Measurements from ENCODE around the gene VWCE.
"Not testable (repeated sequence)": the region's sequence is repeated elsewhere in the genome, so short reads cannot be mapped to it uniquely, and the experiment has no call there.

The VWCE gene

DNA sequence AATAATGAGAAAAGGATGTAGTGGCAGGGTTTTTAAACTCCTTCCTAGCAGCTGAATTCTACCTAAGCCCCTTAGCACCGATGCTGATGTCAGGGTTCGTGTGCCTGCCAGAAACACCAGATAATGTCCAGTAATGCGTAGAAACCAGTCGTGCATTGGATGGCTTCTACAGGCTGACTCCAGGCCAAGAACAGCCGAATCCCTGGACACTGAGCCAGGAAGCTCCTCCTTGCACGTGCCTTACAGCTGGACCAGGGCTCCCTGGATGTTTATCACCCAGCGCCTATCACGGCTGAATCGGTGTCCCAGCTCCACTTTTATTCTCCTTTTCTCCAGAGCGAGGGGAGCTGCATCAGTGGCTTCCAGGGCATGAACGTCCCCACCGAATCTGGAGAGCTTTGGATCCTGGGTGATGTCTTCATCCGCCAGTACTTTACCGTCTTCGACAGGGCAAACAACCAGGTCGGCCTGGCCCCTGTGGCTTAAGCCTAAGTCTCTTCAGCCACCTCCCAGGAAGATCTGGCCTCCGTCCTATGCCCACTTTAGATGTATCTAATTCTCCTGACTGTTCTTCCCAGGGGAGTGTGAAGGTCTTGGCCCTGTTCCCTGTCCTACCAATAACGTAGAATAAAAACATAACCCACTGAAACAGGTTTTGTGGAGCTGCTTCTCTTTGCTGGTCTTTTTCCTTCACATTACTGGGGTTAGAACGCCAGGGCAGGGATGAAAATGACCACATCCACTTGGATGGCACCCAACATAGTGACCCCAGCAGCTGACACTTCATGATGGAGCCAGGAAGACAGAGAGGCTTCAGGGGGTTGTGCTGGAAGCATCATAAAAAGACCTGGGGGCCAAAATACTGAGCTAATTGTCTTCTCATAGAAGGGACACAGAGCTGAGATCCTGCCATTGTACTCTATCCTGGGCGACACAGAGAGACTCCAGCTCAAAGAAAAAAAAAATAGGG lies 44.0 kb downstream of the VWCE start:
- not testable (repeated sequence) for DNase-seq

DNA sequence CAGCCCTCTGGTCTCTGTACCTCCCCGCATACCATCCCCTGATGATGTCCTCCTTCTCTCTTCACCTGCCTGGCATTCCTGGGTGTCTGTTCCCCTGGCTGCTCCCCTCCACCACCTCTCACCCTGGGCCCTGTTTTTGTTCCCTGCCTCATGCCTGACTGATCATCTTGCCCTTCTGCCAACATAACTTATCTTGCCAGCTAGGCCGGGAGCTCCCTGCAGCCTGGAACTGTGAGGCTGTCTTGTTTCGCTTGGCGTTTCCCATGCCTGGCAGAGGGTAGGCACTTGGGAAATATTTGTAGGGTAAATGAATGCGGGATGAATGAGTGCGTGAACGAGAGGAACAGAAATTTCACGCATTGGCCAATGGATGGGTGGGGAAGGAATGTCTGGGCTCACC lies 45.9 kb downstream of the VWCE start:
- not testable (repeated sequence) for DNase-seq

DNA sequence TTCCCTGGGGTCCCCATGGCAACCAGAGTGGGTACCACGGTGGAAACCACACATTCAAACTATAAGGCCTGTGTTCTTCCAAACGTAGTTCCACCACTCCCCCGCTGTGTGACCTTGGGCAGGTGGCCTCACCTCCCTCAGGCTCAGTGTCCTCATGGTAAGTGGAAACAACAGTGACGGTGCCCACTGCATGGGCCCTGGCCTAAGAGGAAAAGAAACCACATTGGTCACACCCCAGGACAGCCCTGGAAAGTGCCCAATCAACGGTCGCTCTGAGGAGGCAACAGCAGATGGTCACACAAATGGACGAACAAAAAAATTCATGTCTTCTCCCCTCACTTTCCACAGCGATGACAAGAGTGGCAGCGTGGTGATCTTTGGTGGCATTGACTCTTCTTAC lies 47.0 kb downstream of the VWCE start:
- not testable (repeated sequence) for DNase-seq

DNA sequence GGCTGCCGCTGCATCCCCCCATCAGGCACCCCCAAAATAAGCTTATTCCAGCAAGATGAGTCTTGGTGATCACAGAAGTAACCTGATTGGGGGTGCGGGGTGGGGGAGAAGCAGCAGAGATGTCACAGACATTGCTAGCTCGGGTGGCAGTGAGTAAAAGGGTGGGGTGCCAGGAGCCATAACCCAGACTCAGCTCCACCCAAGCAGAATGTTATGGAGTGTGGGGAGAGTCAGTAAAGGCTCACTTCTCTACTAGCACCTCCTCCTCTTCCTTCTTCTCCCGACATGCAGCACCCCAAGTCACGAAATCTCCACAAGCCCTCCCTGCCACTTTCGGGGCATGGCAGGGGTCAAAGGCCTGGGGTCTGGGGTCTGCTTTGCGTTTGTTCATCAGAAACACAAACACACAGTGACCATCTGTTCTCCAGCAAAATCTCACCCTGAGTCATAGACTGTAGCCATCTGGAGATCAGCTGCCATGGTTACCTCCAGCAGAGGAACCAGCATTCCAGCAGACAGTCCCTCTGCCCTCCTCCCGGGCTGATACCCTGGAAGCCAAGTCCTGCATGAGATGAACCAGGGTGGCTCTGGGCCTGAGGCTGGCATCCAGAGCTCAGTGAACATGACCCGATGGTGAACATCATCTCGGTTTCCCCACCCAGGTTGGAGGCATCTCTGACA lies 49.7 kb downstream of the VWCE start:
- DNase-seq = not testable (repeated sequence)

DNA sequence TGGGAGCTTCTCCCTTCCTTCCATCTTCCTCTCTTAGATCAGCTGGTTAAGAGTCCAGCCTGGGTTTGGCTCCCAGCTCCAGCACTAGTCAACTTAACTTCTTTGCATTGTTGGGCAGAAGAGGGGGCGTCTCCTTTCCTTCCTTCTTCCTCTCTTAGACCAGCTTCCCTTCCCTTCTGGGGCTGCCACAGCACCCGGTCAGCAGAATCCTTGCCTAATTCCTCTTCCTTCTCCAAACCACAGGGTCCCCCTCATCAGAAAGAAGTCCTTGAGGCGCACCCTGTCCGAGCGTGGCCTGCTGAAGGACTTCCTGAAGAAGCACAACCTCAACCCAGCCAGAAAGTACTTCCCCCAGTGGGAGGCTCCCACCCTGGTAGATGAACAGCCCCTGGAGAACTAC lies 53.6 kb downstream of the VWCE start:
- DNase-seq = not testable (repeated sequence)

DNA sequence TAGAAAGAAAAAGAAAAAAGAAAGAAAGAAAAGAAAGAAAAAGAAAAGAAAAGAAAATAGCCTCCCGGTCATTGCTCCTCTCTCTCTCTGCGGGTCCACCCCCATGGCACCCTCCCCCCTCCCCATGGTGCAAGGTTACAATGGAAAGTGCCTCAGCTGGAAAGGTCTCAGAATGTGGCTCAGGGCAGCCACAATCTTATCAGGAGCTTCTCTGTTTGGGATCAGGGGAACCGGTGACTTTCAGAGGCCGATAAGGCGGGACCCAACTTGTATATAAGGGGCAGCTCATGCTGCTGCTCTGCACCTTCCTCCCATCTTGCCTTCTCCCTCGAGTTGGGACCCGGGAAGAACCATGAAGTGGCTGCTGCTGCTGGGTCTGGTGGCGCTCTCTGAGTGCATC lies 54.2 kb downstream of the VWCE start, which contains the start of gene PGA5:
TSS of gene PGA5 (plus strand) at position 301 of the 400 bp plus-strand sequence. CDS start at position 353, 52 bp downstream.
- DNase-seq = not testable (repeated sequence)

DNA sequence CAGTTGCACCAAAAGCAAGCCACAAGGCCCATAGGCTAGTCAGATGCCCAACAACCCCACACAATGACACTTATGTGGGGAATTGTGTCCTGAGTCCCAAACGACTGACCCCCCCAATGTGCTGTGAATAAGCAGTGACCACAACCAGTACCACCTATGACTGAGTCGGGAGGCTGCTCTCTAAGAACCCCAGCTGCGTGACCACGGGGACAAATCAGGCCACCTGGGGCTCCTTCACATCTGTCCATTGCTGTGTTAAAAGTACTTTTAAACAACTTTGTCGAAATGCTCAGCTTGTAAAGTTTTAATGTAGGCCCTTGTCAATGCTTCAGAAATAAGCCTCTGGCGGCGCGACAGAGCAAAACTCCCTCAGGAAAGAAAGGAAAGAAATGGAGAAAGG lies 54.8 kb downstream of the VWCE start:
- DNase-seq = not testable (repeated sequence)

DNA sequence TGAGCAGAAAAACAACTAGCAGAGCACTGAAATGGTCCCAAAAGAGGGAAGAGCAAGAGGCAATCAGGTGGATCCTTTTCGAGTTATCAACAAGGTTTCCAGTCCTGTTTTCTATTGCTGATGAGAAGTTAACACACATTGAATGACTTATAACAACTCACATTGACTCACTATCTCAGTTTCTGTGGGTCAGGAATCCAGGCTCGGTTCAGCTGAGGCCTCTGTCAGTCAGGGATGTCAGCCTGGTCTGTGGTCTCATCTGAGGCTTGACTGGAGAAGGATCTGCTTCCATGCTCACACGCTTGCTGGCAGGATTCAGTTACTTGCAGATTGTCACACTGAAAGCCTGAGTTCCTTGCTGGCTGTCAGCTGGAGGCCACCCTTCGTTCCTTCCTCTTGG lies 58.0 kb downstream of the VWCE start:
- not testable (repeated sequence) for DNase-seq

DNA sequence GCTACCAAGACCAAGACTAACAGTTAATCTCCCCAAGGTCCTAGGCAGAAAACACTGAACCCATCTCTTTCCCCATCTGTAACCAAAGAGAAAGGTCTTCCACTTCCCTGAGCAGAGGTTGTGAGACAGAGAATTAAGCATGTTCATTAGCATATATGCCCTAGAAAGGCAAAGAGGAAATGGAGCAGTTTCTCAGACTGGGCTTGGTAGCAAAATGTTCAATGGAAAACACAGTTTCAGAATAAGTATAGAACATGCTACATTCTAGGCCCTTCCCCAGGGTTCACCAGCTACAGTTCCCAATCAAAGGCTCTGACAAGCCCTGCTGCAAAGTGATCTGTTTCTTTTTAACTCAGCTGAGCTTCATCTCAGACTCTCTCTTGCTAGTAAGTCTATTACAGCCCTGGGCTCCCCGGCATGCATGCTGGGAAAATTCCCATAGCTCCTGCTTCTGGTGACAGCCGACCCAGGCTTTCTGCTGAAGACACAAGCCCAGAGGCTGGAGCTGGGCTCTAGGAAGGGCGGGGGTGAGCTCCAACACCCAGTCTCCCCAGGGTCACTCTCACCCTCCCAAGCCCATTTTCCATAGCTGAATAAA lies 62.5 kb downstream of the VWCE start:
- not testable (repeated sequence) for DNase-seq

DNA sequence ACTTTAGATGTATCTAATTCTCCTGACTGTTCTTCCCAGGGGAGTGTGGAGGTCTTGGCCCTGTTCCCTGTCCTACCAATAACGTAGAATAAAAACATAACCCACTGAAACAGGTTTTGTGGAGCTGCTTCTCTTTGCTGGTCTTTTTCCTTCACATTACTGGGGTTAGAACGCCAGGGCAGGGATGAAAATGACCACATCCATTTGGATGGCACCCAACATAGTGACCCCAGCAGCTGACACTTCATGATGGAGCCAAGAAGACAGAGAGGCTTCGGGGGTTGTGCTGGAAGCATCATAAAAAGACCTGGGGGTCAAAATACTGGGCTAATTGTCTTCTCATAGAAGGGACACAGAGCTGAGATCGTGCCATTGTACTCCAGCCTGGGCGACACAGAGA lies 63.5 kb downstream of the VWCE start:
- DNase-seq = not testable (repeated sequence)

DNA sequence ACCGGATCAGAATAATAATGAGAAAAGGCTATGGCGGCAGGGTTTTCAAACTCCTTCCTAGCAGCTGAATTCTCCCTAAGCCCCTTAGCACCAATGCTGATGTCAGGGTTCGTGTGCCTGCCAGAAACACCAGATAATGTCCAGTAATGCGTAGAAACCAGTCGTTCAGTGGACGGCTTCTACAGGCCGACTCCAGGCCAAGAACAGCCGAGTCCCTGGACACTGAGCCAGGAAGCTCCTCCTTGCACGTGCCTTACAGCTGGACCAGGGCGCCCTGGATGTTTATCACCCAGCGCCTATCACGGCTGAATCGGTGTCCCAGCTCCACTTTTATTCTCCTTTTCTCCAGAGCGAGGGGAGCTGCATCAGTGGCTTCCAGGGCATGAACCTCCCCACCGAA lies 64.1 kb downstream of the VWCE start:
- not testable (repeated sequence) for DNase-seq

DNA sequence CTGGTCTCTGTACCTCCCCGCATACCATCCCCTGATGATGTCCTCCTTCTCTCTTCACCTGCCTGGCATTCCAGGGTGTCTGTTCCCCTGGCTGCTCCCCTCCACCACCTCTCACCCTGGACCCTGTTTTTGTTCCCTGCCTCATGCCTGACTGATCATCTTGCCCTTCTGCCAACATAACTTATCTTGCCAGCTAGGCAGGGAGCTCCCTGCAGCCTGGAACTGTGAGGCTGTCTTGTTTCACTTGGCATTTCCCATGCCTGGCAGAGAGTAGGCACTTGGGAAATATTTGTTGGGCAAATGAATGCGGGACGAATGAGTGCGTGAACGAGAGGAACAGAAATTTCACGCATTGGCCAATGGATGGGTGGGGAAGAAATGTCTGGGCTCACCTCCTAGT lies 65.7 kb downstream of the VWCE start:
- DNase-seq = not testable (repeated sequence)

DNA sequence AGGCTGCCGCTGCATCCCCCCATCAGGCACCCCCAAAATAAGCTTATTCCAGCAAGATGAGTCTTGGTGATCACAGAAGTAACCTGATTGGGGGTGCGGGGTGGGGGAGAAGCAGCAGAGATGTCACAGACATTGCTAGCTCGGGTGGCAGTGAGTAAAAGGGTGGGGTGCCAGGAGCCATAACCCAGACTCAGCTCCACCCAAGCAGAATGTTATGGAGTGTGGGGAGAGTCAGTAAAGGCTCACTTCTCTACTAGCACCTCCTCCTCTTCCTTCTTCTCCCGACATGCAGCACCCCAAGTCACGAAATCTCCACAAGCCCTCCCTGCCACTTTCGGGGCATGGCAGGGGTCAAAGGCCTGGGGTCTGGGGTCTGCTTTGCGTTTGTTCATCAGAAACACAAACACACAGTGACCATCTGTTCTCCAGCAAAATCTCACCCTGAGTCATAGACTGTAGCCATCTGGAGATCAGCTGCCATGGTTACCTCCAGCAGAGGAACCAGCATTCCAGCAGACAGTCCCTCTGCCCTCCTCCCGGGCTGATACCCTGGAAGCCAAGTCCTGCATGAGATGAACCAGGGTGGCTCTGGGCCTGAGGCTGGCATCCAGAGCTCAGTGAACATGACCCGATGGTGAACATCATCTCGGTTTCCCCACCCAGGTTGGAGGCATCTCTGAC lies 68.5 kb downstream of the VWCE start:
- not testable (repeated sequence) for DNase-seq

DNA sequence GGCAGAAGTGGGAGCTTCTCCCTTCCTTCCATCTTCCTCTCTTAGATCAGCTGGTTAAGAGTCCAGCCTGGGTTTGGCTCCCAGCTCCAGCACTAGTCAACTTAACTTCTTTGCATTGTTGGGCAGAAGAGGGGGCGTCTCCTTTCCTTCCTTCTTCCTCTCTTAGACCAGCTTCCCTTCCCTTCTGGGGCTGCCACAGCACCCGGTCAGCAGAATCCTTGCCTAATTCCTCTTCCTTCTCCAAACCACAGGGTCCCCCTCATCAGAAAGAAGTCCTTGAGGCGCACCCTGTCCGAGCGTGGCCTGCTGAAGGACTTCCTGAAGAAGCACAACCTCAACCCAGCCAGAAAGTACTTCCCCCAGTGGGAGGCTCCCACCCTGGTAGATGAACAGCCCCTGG lies 72.4 kb downstream of the VWCE start:
- not testable (repeated sequence) for DNase-seq

DNA sequence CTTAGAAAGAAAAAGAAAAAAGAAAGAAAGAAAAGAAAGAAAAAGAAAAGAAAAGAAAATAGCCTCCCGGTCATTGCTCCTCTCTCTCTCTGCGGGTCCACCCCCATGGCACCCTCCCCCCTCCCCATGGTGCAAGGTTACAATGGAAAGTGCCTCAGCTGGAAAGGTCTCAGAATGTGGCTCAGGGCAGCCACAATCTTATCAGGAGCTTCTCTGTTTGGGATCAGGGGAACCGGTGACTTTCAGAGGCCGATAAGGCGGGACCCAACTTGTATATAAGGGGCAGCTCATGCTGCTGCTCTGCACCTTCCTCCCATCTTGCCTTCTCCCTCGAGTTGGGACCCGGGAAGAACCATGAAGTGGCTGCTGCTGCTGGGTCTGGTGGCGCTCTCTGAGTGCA lies 73.1 kb downstream of the VWCE start, which contains the start of gene PGA4:
TSS of gene PGA4 (plus strand) at position 301 of the 400 bp plus-strand sequence. CDS start at position 355, 54 bp downstream.
- DNase-seq = not testable (repeated sequence)

DNA sequence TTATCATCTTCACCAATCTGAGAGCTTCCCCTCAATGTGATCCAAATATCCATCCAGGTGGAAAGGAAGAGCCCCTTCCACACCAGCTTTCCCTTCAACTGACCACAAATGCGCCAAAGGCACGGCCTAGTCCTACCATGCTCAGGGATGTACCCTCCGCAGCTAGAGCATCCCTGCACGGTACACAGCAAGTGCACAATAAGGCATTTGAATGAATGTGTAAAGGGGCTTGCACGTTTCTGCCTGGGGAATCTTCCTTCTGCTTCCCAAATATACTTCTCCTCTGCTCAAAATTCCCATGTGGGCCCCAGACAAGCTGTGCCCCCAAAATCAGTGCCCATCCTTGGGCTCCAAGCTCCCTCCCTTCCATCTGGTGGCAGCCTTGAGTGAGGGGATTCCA lies 76.1 kb downstream of the VWCE start:
- not testable (repeated sequence) for DNase-seq

DNA sequence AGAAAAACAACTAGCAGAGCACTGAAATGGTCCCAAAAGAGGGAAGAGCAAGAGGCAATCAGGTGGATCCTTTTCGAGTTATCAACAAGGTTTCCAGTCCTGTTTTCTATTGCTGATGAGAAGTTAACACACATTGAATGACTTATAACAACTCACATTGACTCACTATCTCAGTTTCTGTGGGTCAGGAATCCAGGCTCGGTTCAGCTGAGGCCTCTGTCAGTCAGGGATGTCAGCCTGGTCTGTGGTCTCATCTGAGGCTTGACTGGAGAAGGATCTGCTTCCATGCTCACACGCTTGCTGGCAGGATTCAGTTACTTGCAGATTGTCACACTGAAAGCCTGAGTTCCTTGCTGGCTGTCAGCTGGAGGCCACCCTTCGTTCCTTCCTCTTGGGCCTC lies 76.8 kb downstream of the VWCE start:
- DNase-seq = not testable (repeated sequence)

DNA sequence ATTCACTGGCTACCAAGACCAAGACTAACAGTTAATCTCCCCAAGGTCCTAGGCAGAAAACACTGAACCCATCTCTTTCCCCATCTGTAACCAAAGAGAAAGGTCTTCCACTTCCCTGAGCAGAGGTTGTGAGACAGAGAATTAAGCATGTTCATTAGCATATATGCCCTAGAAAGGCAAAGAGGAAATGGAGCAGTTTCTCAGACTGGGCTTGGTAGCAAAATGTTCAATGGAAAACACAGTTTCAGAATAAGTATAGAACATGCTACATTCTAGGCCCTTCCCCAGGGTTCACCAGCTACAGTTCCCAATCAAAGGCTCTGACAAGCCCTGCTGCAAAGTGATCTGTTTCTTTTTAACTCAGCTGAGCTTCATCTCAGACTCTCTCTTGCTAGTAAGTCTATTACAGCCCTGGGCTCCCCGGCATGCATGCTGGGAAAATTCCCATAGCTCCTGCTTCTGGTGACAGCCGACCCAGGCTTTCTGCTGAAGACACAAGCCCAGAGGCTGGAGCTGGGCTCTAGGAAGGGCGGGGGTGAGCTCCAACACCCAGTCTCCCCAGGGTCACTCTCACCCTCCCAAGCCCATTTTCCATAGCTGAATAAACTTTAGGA lies 81.3 kb downstream of the VWCE start:
- not testable (repeated sequence) for DNase-seq

DNA sequence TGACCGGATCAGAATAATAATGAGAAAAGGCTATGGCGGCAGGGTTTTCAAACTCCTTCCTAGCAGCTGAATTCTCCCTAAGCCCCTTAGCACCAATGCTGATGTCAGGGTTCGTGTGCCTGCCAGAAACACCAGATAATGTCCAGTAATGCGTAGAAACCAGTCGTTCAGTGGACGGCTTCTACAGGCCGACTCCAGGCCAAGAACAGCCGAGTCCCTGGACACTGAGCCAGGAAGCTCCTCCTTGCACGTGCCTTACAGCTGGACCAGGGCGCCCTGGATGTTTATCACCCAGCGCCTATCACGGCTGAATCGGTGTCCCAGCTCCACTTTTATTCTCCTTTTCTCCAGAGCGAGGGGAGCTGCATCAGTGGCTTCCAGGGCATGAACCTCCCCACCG lies 82.9 kb downstream of the VWCE start:
- not testable (repeated sequence) for DNase-seq

DNA sequence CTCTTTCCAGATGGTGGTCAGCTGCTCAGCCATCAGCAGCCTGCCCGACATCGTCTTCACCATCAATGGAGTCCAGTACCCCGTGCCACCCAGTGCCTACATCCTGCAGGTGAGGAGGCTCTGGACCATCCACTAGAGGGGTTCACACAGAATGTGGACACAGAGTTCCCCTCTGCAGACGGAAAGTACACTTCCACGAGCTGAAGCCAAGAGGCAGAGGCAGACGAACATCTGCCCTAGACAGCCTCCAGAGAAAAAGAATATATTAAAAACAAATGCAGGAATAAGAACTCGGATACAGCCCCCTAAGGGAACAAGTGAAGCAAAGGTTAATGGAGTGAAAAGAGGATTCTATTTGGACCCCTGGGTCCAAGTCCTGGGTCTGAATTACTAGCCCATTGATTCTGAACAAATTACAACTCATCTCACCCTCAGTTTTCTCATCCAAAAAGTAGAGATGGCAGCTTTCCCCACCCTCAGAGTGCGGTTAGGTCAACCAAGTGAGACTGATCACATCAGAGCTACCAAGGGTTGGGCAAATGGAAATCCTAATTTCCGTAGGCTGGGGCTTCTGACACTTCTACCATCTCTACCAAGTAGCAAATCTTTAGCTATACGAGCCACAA lies 83.7 kb downstream of the VWCE start:
- DNase-seq = not testable (repeated sequence)

DNA sequence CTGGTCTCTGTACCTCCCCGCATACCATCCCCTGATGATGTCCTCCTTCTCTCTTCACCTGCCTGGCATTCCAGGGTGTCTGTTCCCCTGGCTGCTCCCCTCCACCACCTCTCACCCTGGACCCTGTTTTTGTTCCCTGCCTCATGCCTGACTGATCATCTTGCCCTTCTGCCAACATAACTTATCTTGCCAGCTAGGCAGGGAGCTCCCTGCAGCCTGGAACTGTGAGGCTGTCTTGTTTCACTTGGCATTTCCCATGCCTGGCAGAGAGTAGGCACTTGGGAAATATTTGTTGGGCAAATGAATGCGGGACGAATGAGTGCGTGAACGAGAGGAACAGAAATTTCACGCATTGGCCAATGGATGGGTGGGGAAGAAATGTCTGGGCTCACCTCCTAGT lies 84.5 kb downstream of the VWCE start:
- not testable (repeated sequence) for DNase-seq
